ENCODE data around the gene HIF1A.

HIF1A gene

DNA sequence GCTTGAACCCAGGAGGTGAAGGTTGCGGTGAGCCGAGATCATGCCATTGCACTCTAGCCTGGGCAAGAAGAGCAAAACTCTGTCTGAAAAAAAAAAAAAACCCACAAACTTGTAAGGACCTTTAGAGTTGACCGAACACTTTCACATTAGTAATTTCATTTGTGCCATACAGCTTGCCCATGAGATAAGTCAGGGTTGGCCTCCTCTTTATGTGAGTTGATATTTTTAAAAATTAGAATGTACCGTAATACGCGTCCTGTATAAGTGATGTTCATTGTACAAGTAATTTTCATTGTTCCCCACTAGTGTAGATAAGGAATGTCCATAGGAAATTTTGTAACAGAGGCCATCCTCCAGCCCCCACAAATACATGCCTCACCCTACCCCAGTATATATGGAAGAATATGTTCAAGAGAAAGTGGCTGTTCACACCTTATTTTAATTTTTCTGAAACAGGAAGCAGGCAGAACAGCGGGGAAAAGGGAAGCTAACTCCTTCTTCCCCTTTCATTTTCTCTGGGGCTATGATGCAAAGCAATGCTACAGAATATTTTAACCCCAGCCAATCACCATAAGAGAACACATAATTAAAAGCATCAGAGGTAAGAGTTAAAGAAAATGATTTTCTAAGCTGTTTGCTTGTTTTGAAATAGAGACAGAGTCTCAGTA is 31.9 kb upstream of the HIF1A start:
- Histone ChIP-seq H3K36me3 (no peaks in the 10 kb centered on the region), H3K4me1 (ENCODE audit: control insufficient read depth in 1 of 2, insufficient read depth in 1 of 2, low read depth in 1 of 2, low read length in 1 of 2) (peaks cover 61 to 62% of the 10 kb centered on the region in 2 experiments), H3K27ac (peak overlapping the region; percentile 90), H3K9me3 (no peaks in the 10 kb centered on the region), H3K27me3 (no peaks in the 10 kb centered on the region), H3K4me3 (ENCODE audit: low read depth in 1 of 2, low read length in 1 of 2) (peak overlapping the region; percentile 37 to 43)
- TF ChIP-seq, protein P1, sequence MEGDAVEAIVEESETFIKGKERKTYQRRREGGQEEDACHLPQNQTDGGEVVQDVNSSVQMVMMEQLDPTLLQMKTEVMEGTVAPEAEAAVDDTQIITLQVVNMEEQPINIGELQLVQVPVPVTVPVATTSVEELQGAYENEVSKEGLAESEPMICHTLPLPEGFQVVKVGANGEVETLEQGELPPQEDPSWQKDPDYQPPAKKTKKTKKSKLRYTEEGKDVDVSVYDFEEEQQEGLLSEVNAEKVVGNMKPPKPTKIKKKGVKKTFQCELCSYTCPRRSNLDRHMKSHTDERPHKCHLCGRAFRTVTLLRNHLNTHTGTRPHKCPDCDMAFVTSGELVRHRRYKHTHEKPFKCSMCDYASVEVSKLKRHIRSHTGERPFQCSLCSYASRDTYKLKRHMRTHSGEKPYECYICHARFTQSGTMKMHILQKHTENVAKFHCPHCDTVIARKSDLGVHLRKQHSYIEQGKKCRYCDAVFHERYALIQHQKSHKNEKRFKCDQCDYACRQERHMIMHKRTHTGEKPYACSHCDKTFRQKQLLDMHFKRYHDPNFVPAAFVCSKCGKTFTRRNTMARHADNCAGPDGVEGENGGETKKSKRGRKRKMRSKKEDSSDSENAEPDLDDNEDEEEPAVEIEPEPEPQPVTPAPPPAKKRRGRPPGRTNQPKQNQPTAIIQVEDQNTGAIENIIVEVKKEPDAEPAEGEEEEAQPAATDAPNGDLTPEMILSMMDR (IDR thresholded peaks at IDR 0.05): no peak

DNA sequence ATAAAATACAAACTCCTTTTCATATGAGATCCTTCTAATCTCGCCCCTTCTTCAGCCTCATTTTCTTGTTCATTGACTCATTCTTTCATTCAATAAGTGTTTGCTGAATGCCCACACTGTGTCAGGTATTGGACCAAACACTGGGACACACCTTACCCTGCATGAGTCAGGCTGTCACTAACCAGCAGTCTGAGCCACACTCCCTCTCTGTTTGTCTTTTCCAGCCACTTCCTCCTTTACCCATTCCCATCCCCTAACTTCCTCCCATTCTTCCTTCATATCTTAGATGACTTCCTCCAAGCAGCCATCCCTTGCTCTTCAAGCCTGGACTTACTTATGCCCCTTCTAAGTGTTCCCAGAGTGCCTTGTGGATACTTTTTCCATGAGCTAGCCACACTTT is 27.0 kb upstream of the HIF1A start:
- H3K4me1 ChIP-seq (ENCODE audit: control insufficient read depth in 1 of 2, insufficient read depth in 1 of 2, low read depth in 1 of 2, low read length in 1 of 2): peaks cover 63 to 64% of the 10 kb centered on the region in 2 experiments
- peak overlapping the region; percentile 80 for H3K27ac ChIP-seq
- H3K4me3 ChIP-seq (ENCODE audit: low read depth in 1 of 2, low read length in 1 of 2): no peak overlapping the region
- TF ChIP-seq, protein P1 (IDR thresholded peaks at IDR 0.05): no peak
- H3K9me3 ChIP-seq: no peaks in the 10 kb centered on the region
- no peaks in the 10 kb centered on the region for H3K27me3 ChIP-seq
- no peaks in the 10 kb centered on the region for H3K36me3 ChIP-seq

DNA sequence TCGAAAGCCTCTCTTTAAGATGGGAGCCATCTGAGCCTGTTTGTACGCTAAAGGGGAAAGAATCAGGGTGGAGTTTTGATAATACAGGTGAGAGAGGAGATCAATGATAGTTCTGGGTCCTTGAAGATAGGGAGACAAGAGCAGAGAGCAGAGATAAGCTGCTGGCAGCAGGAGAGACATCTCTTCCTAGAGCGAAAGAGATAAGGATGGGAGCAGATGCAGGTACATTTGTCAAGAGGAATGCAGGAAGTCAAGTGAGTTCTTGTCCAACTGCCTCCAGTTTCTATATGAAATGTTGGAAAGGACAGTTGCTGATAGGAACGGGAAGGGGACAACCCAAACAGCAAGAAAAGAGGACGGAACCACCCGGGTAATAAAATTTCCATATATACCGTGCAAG is 24.7 kb upstream of the HIF1A start:
- H3K27ac ChIP-seq: peak overlapping the region; percentile 84
- peaks cover 74 to 76% of the 10 kb centered on the region in 2 experiments for H3K4me1 ChIP-seq (ENCODE audit: control insufficient read depth in 1 of 2, insufficient read depth in 1 of 2, low read depth in 1 of 2, low read length in 1 of 2)
- H3K9me3 ChIP-seq: no peaks in the 10 kb centered on the region
- TF ChIP-seq, protein P1 (IDR thresholded peaks at IDR 0.05): no peak
- no peak overlapping the region for H3K4me3 ChIP-seq (ENCODE audit: low read depth in 1 of 2, low read length in 1 of 2)
- H3K36me3 ChIP-seq: no peaks in the 10 kb centered on the region
- no peaks in the 10 kb centered on the region for H3K27me3 ChIP-seq

DNA sequence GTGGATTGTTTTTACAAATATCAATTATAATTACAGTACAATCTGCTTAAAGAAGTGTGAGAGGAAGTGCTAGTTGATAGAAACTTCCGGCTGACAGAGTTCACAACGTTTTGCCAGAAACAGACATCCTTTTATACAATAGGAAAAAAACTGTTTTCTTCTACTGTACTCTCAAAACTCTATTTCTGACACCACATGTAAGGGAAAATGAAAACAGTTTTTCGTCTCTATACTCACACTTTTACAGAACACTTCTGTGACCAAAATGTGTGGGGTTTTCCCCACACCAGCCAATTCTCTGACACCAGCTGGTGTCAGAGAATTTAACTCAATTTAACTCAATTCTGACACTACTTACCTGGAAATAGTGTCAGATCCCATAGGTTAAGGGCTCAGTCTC is 24.2 kb upstream of the HIF1A start:
- Histone ChIP-seq H3K9me3 (no peaks in the 10 kb centered on the region), H3K4me3 (ENCODE audit: low read depth in 1 of 2, low read length in 1 of 2) (no peak overlapping the region), H3K27me3 (no peaks in the 10 kb centered on the region), H3K27ac (peak overlapping the region; percentile 84), H3K36me3 (no peaks in the 10 kb centered on the region), H3K4me1 (ENCODE audit: control insufficient read depth in 1 of 2, insufficient read depth in 1 of 2, low read depth in 1 of 2, low read length in 1 of 2) (peaks cover 79 to 81% of the 10 kb centered on the region in 2 experiments)
- TF ChIP-seq, protein P1 (IDR thresholded peaks at IDR 0.05): no peak

DNA sequence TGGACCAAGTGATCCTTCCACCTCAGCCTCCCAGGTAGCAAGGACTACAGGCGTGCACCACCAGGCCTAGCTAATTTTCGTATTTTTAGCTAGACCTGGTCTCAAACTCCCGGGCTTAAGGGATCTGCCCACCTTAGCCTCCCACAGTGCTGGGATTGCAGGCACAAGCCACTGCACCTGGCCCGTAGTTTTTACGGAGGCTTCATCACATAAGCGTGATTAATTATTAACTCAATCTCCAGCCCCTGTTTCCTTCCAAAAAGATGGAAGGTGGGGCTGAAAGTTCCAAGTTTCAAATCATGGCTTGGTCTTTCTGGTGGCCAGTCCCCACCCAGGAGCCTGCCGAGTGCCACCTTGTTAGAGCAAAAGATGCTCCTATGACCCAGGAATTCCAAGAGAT is 22.5 kb upstream of the HIF1A start:
- Histone ChIP-seq H3K36me3 (no peaks in the 10 kb centered on the region), H3K4me3 (ENCODE audit: low read depth in 1 of 2, low read length in 1 of 2) (no peak overlapping the region), H3K9me3 (no peaks in the 10 kb centered on the region), H3K4me1 (ENCODE audit: control insufficient read depth in 1 of 2, insufficient read depth in 1 of 2, low read depth in 1 of 2, low read length in 1 of 2) (peaks cover 88 to 89% of the 10 kb centered on the region in 2 experiments), H3K27ac (peak overlapping the region; percentile 83), H3K27me3 (no peaks in the 10 kb centered on the region)
- TF ChIP-seq, protein P1 (IDR thresholded peaks at IDR 0.05): no peak
